GM18520 (cell line): Measurements from ENCODE around the gene MR1.

Experiments used
- ATAC-seq: cut with Tn5 transposase; IDR thresholded peaks from one replicate; pipeline ENCODE4 v1.9.1; 2021; ENCODE audit not compliant: unreplicated experiment

Gene MR1

DNA sequence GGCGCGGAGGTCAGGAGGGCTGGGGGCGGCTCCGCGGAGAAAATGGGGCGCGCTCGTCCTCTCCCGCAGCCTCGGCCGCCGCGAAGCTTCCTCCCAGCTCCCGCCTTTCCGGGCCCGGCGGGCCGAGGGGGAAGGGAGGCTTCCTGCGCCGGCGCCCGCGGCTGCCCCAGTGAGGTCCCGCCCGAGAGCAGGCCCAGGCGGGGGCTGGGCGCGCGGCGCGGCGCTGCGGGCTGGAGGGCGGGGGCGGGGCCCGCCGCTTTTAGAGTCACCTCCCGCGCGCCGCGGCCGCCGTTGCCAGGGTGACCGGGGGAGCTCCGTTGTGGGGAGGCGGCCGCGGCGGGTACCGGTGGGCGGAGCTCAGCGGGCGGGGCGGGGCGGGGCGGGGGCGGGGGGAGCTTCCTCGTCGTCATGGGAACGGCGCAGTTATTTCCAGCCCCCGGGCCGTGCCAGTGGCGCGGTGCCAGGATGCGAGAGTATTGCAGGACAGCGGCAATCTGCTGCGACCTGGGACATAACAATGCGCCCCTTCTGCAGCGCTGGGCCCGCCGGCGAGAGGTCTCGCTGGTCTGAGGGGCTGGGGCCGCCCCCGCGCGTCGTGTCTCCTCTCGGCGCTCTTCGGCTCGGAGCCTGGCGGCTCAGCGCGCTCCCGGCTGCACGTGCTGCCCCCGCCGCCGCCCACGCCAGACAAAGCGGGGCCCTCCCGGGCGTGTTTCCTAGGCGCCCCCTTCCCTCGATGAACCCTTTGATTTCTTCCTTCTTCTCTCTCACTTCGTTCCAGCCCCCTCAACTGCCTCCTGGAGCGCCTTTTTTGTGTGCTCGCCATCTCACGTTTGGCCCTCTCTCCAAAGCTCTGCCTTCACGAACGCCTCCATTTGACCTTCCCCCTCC lies 71.6 kb downstream of the MR1 start:
- ATAC-seq, result peak; percentile 67

DNA sequence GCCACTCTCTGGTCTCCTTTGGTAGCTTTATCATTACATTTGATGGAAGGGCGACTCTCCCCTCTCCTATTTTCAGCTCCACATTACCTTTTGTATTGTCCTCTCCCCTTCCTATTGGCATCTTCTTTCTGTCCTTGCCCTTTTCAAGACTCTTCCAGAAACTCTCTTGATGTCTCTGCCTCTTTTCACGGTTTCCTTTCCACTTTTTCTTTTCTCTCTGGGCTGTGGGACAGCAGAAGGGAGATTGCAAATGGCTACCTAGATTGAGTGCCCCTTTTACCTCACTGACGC lies 72.2 kb downstream of the MR1 start:
- no peak for ATAC-seq

DNA sequence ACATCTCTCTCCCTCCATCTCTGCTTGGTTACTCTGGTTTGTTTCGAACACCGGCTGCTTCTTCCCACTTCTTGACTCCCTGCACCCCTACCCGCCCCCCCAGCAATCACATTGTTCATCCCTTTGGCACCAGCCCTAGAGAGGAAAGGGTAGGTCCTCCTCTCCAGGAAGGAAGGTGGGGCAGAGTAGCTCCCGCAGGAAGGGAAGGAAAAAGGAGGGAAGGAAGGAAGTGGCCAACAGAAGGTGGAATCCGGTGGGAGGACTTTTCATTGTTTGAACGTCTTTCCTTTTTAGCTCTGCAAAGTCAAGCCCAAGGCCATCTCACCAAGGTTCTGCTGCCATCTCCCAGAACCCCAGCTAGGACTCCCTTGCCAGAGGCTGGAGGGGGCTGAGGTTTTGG lies 72.7 kb downstream of the MR1 start:
- no peak for ATAC-seq

GRCh38 chr1:181107711-181108110 lies 73.9 kb downstream of the MR1 start:
- no peak for ATAC-seq

DNA sequence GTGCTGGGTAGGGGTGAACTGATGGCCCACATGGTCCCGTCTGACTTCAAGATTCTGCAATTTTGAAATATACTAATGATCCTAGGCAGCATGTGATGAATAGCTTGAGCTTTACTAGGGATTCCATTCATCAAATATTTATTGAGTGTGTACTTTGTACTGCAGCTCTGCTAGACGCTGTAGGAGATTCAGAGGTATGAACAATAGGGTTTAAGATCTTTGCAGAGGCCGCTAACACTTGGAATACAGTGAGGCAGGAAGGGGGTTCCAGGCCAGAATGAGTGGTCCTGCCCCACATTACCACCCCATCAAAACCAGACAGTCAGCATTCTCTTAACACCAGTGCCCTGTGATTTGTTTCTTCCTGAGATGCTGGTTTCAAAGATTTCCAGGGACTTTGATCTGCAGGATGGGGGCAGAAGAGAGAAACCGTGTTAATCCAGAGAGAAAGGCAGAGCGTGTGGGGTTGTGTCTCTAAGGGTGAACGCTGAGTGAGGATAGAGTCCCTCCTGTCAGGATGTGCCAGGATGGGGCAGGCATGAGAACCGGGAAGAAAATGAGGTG lies 74.6 kb downstream of the MR1 start:
- ATAC-seq, result no peak

DNA sequence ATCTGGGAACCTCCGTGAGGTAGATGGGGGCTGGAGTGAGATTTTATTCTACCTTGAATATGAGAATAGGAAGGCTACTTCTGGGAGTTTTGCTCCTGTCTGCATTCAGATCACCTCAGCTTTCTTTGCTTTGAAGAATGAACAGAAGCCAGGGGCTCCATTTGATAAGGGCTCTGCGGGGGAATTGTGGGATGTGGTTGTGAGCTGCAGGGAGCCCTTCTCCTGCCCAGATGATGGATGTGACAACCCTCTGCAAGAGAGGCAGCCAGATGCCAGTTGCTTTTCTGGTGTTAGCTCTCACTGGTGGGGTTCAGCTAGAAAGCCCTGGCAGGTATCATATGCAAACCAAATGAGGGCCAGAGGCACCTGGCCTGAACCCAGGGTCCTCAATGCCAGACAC lies 76.2 kb downstream of the MR1 start:
- no peak for ATAC-seq
